ENCODE results near the gene PTPRK.

PTPRK gene

GRCh38 chr6:128389820-128390534 is 130.4 kb downstream of the PTPRK start:
- ChIA-PET CTCF (no interaction called here), POLR2A (no interaction called here)
- no peak for DNase-seq (ENCODE audit: extremely low spot score)
- TF ChIP-seq CTCF (IDR thresholded peaks at IDR 0.05; ENCODE audit: control extremely low read depth, extremely low read depth, low read depth, missing control alignments) = no peak

- no peak for DNase-seq (ENCODE audit: extremely low spot score)
- POLR2A ChIA-PET = no interaction called here
- no peak for TF ChIP-seq CTCF (IDR thresholded peaks at IDR 0.05; ENCODE audit: control extremely low read depth, extremely low read depth, low read depth, missing control alignments)
- CTCF ChIA-PET = no interaction called here
Observed at GRCh38 chr6:128388380-128388779, 132.0 kb downstream of the PTPRK start.

- TF ChIP-seq CTCF (IDR thresholded peaks at IDR 0.05; ENCODE audit: control extremely low read depth, extremely low read depth, low read depth, missing control alignments) = no peak
- ChIA-PET CTCF (interaction anchor here (0.9 kb wide), 1 partner anchor 23 kb away, joined by 3 read pairs; no protein-coding TSS in a partner anchor), POLR2A (no interaction called here)
- no peak for DNase-seq (ENCODE audit: extremely low spot score)
Observed at GRCh38 chr6:128380891-128381290, 139.5 kb downstream of the PTPRK start.

- DNase-seq (ENCODE audit: extremely low spot score) = no peak
- TF ChIP-seq CTCF (IDR thresholded peaks at IDR 0.05; ENCODE audit: control extremely low read depth, extremely low read depth, low read depth, missing control alignments) = no peak
- ChIA-PET CTCF (no interaction called here), POLR2A (no interaction called here)
Observed at GRCh38 chr6:128379577-128379976, 140.8 kb downstream of the PTPRK start.

- no peak for TF ChIP-seq CTCF (IDR thresholded peaks at IDR 0.05; ENCODE audit: control extremely low read depth, extremely low read depth, low read depth, missing control alignments)
- ChIA-PET POLR2A (no interaction called here), CTCF (no interaction called here)
- no peak for DNase-seq (ENCODE audit: extremely low spot score)
Observed at GRCh38 chr6:128376952-128377503, 143.4 kb downstream of the PTPRK start.

GRCh38 chr6:128371136-128371535 is 149.3 kb downstream of the PTPRK start:
- no peak for TF ChIP-seq CTCF (IDR thresholded peaks at IDR 0.05; ENCODE audit: control extremely low read depth, extremely low read depth, low read depth, missing control alignments)
- CTCF ChIA-PET = interaction anchor here (1.1 kb wide), 1 partner anchor 14 kb away, joined by 3 read pairs; no protein-coding TSS in a partner anchor
- POLR2A ChIA-PET = no interaction called here
- no peak for DNase-seq (ENCODE audit: extremely low spot score)

All from GM10248 (cell line).